ENCODE data around the gene CCDC141. TPM values are rescaled to one million over a fixed set of nuclear protein-coding genes. Genes with fewer than 3 reads are reported as not detected.

CCDC141 gene
- total RNA-seq, 5 donors from 2014 or later (not counting 1 experiment from before 2014, with no cell fraction given), result 13.2 to 44.8 (median 16.8) TPM

DNA sequence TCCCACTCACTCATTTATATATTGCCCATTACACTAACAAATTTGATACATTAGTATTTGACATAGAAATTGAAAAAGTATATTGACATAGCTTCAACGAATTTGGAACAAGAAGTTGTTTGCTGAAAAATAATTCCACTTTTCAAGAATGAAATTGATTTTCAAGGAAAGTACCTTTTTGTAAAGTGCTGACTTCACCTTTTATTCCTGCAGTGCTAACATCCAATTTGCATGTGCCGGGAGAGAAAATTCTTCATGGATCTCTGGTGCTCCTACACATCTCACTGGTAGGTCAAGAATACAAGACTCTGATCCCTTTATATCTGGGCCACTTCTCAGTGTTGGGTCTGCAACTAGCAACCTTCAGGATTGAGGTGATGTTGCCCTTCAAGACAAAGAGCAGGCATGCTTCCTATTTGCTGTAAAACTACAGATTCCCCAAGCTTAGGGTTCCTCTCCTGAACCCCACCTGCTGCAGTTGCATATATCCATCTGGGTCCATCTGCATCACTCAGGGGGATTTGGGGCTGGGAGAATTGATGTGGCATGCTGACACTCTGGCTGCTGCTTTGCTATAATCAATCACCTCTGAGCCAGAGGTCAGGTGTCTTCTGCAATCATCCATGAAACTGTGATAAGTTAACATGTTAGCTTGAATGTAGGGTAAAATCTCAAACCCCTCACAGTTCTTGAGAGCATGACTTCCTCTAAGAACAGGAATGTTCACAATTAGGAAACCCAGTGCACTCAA is 134.3 kb downstream of the CCDC141 start:
- Mint-ChIP-seq H3K4me3 (no peak overlapping the region), H3K27me3 (no peaks in the 10 kb centered on the region), H3K36me3 (peaks cover 8% of the 10 kb centered on the region), H3K9me3 (no peaks in the 10 kb centered on the region), H3K4me1 (peaks cover 2 to 7% (median 6%) of the 10 kb centered on the region in 3 donors), H3K27ac (no peak overlapping the region)
- Histone ChIP-seq H3K36me3 (ENCODE audit: control insufficient read depth in 2 of 2, extremely low read depth in 1 of 2, insufficient read depth in 1 of 2, low read length in 1 of 2) (peaks cover 0 to 4% of the 10 kb centered on the region in 2 donors), H3K27me3 (replicated peaks in 1 of 2; ENCODE audit: control insufficient read depth in 2 of 2, extremely low read depth in 1 of 2, insufficient read depth in 2 of 2, low read length in 1 of 2) (no peaks in the 10 kb centered on the region), H3K27ac (ENCODE audit: low read length) (no peak overlapping the region), H3K4me3 (ENCODE audit: control insufficient read depth in 1 of 2, extremely low read depth in 1 of 2, low read length in 1 of 2) (no peak overlapping the region), H3K9me3 (no peaks in the 10 kb centered on the region), H3K4me1 (ENCODE audit: control insufficient read depth in 1 of 2, extremely low read depth in 1 of 2, insufficient read depth in 2 of 2, low read length in 2 of 2) (no peaks in the 10 kb centered on the region)
- ChIA-PET POLR2A (interaction anchor here in 1 of 2 donors (0.7 kb wide), 1 partner anchor 368 kb away, joined by 4 read pairs; no protein-coding TSS in a partner anchor), CTCF (interaction anchor here (0.7 to 1.5 kb wide), 7 partner anchors 8 to 120 kb away, joined by 3 to 4 read pairs (median 3); no protein-coding TSS in a partner anchor)
- ATAC-seq (replicated peaks in 1 of 4), result no peak
- no peak for DNase-seq
- WGBS (ENCODE audit: insufficient coverage), result 78% methylated on average over 1 of the region's 2 CpGs

DNA sequence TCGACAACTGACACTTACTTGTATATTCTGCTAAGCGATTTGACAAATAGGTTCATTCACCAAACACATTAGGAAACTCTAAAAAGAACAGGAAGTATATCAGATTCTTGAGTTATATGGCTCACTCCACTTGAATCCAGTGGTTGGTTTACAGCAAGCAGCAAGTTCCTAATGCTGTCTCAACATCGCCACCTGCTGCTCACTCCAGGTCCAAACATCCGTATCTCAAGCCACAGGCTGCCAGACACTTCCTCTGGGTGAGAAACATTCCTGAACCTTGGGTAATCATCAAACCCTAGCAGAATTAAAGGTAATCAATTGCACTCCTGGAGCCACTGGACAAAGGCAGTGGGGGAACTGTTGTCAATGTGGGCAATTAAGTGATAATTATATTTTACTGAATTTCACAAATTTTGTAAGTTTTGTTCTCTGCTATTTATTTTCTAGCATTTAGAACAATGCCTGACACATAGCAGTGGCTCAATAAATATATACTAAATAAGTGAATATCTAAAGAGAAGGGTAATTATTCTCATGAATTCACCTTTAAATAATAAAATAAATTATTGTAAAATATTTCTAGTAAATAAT is 135.6 kb downstream of the CCDC141 start:
- Mint-ChIP-seq H3K4me1 (peaks cover 2 to 7% (median 6%) of the 10 kb centered on the region in 3 donors), H3K9me3 (no peaks in the 10 kb centered on the region), H3K27ac (no peak overlapping the region), H3K36me3 (peaks cover 8% of the 10 kb centered on the region), H3K4me3 (no peak overlapping the region), H3K27me3 (no peaks in the 10 kb centered on the region)
- Histone ChIP-seq H3K27ac (ENCODE audit: low read length) (no peak overlapping the region), H3K9me3 (no peaks in the 10 kb centered on the region), H3K4me1 (ENCODE audit: control insufficient read depth in 1 of 2, extremely low read depth in 1 of 2, insufficient read depth in 2 of 2, low read length in 2 of 2) (no peaks in the 10 kb centered on the region), H3K4me3 (ENCODE audit: control insufficient read depth in 1 of 2, extremely low read depth in 1 of 2, low read length in 1 of 2) (no peak overlapping the region), H3K27me3 (replicated peaks in 1 of 2; ENCODE audit: control insufficient read depth in 2 of 2, extremely low read depth in 1 of 2, insufficient read depth in 2 of 2, low read length in 1 of 2) (no peaks in the 10 kb centered on the region), H3K36me3 (ENCODE audit: control insufficient read depth in 2 of 2, extremely low read depth in 1 of 2, insufficient read depth in 1 of 2, low read length in 1 of 2) (peaks cover 0 to 6% of the 10 kb centered on the region in 2 donors)
- CTCF ChIA-PET, result interaction anchor here in 1 of 2 donors (1.0 to 1.5 kb wide), 4 partner anchors 9 to 118 kb away, joined by 3 to 4 read pairs (median 4); no protein-coding TSS in a partner anchor
- WGBS (ENCODE audit: insufficient coverage), result 17% methylated on average over 1 of the region's 4 CpGs
- POLR2A ChIA-PET, result interaction anchor here in 1 of 2 donors (0.7 kb wide), 1 partner anchor 24 kb away, joined by 4 read pairs; no protein-coding TSS in a partner anchor
- ATAC-seq (replicated peaks in 1 of 4) (peak; percentile 65 to 82 (median 72)), DNase-seq (peak; percentile 12 to 79 (median 55))

DNA sequence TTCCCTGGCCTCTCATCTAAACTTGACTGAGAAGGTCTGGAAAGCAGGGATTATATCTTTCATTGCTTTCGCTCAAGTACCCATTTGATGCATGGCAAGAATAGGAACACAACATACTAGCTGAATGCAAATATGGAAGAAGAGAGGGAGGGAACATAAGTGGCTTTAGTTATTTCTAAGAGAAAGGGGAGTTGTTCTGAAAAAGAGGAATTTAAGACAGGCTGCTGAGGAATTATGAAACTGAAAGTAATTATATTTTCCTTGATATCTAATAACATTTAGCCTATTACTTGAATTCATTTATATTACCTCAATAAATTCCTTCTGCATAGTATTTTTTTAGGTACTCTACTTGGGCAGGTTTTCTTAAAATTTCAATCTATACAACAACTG is 136.9 kb downstream of the CCDC141 start:
- Mint-ChIP-seq H3K27me3 (no peaks in the 10 kb centered on the region), H3K4me3 (no peak overlapping the region), H3K36me3 (peaks cover 2% of the 10 kb centered on the region), H3K9me3 (no peaks in the 10 kb centered on the region), H3K4me1 (peaks cover 2 to 7% (median 6%) of the 10 kb centered on the region in 3 donors), H3K27ac (no peak overlapping the region)
- ATAC-seq (replicated peaks in 1 of 4) (no peak), DNase-seq (no peak)
- no peak overlapping the region for H3K27ac ChIP-seq (ENCODE audit: low read length)
- POLR2A ChIA-PET, result no interaction called here
- CTCF ChIA-PET, result interaction anchor here (0.7 to 1.5 kb wide), 4 partner anchors 8 to 117 kb away, joined by 3 to 5 read pairs (median 4); no protein-coding TSS in a partner anchor
- WGBS (ENCODE audit: insufficient coverage), result no CpG with 5 or more reads among the region's 1 CpG
- H3K36me3 ChIP-seq (ENCODE audit: control insufficient read depth in 2 of 2, extremely low read depth in 1 of 2, insufficient read depth in 1 of 2, low read length in 1 of 2), result peaks cover 0 to 6% of the 10 kb centered on the region in 2 donors
- H3K4me1 ChIP-seq (ENCODE audit: control insufficient read depth in 1 of 2, extremely low read depth in 1 of 2, insufficient read depth in 2 of 2, low read length in 2 of 2), result no peaks in the 10 kb centered on the region
- H3K9me3 ChIP-seq, result no peaks in the 10 kb centered on the region
- H3K4me3 ChIP-seq (ENCODE audit: control insufficient read depth in 1 of 2, extremely low read depth in 1 of 2, low read length in 1 of 2), result no peak overlapping the region
- no peaks in the 10 kb centered on the region for H3K27me3 ChIP-seq (replicated peaks in 1 of 2; ENCODE audit: control insufficient read depth in 2 of 2, extremely low read depth in 1 of 2, insufficient read depth in 2 of 2, low read length in 1 of 2)

DNA sequence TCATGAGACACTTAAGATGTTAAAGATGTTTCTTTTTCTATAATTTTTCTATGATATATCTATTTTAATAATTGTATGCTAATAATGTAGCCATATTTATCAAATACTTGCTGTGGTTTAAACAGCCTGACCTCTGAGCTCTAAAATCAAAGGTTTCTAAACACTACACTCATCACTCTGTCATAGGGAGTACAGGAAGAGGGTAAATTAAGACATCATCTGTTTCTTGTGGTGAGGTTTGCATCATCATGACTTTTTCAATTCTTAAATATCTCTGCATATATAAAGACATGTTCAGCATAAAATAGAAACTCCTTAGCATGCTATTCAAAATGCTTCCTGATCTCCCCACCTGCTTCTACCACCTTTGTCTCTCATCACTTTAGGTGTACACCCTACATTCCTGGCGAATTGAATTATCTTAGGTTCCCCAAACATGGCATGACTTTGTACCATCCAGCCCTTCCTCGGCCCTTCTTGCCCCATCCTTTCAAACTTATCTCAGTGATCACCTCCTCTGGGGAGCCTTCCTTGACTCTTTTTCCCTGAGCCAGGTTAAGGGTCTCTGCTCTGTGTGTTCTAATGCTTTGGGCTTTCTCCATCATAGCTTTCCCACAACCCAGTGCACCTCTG is 137.4 kb downstream of the CCDC141 start:
- H3K4me1 Mint-ChIP-seq, result peaks cover 2 to 7% (median 6%) of the 10 kb centered on the region in 3 donors
- H3K4me3 Mint-ChIP-seq, result no peak overlapping the region
- H3K36me3 Mint-ChIP-seq, result no peaks in the 10 kb centered on the region
- Histone ChIP-seq H3K27me3 (replicated peaks in 1 of 2; ENCODE audit: control insufficient read depth in 2 of 2, extremely low read depth in 1 of 2, insufficient read depth in 2 of 2, low read length in 1 of 2) (no peaks in the 10 kb centered on the region), H3K36me3 (ENCODE audit: control insufficient read depth in 2 of 2, extremely low read depth in 1 of 2, insufficient read depth in 1 of 2, low read length in 1 of 2) (peaks cover 0 to 4% of the 10 kb centered on the region in 2 donors), H3K4me1 (ENCODE audit: control insufficient read depth in 1 of 2, extremely low read depth in 1 of 2, insufficient read depth in 2 of 2, low read length in 2 of 2) (no peaks in the 10 kb centered on the region), H3K9me3 (no peaks in the 10 kb centered on the region), H3K4me3 (ENCODE audit: control insufficient read depth in 1 of 2, extremely low read depth in 1 of 2, low read length in 1 of 2) (no peak overlapping the region), H3K27ac (ENCODE audit: low read length) (no peak overlapping the region)
- WGBS (ENCODE audit: insufficient coverage), result 75% methylated on average over 2 of the region's 2 CpGs
- ChIA-PET CTCF (interaction anchor here (0.7 to 1.5 kb wide), 4 partner anchors 10 to 217 kb away, joined by 3 to 4 read pairs (median 3); no protein-coding TSS in a partner anchor), POLR2A (no interaction called here)
- no peak overlapping the region for H3K27ac Mint-ChIP-seq
- ATAC-seq (replicated peaks in 1 of 4) (no peak), DNase-seq (no peak)
- H3K9me3 Mint-ChIP-seq, result no peaks in the 10 kb centered on the region
- no peaks in the 10 kb centered on the region for H3K27me3 Mint-ChIP-seq

DNA sequence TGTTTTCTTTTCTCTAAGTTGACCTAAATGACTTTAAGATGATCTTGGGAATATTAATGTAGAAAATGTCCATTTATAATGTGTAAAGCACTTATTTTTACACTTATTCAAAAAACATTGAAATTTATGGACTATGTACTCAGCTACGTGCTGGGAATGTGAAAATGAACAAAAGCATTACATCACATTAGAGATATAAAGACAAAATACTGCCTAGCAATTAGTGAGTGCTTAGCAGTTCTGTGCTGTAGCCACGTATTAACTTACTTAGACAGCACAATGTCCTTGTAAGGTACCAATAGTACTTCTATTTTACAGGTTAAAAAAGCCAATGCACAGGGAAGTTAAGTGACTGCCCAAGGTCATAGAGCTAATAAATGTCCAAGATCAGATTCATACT is 138.9 kb downstream of the CCDC141 start:
- DNase-seq, result no peak

DNA sequence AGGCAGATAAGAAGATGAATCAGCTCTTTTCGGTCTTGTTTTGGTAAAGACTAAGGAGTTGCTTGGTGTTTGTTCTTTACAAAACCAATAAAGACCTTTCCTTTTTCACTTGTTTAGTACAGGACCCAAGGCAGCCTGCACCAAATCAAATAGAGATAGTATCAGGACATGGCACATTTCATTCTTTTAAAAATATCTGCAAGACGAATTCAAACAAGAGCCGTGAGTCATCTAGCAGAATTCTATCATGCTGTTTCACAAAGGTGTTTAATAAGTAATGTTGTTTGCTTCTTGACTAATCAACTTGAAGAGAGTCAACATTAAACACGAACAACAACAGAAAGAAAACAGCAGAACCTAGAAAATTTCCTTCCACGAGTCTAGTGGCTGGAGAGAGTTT is 139.9 kb downstream of the CCDC141 start:
- DNase-seq (no peak), ATAC-seq (replicated peaks in 1 of 4) (no peak)
- ChIA-PET CTCF (interaction anchor here (0.6 to 1.7 kb wide), 6 partner anchors 13 to 475 kb away, joined by 4 to 6 read pairs (median 4); no protein-coding TSS in a partner anchor), POLR2A (no interaction called here)
- H3K4me3 ChIP-seq (ENCODE audit: control insufficient read depth in 1 of 2, extremely low read depth in 1 of 2, low read length in 1 of 2), result no peak overlapping the region
- H3K9me3 ChIP-seq, result no peaks in the 10 kb centered on the region
- Mint-ChIP-seq H3K27ac (no peak overlapping the region), H3K27me3 (no peaks in the 10 kb centered on the region), H3K9me3 (no peaks in the 10 kb centered on the region), H3K36me3 (peaks cover 13% of the 10 kb centered on the region), H3K4me3 (no peak overlapping the region), H3K4me1 (peaks cover 2 to 7% (median 6%) of the 10 kb centered on the region in 3 donors)
- H3K27me3 ChIP-seq (replicated peaks in 1 of 2; ENCODE audit: control insufficient read depth in 2 of 2, extremely low read depth in 1 of 2, insufficient read depth in 2 of 2, low read length in 1 of 2), result no peaks in the 10 kb centered on the region
- H3K4me1 ChIP-seq (ENCODE audit: control insufficient read depth in 1 of 2, extremely low read depth in 1 of 2, insufficient read depth in 2 of 2, low read length in 2 of 2), result no peaks in the 10 kb centered on the region
- WGBS (ENCODE audit: insufficient coverage), result no CpG with 5 or more reads among the region's 5 CpGs
- peaks cover 0 to 3% of the 10 kb centered on the region in 2 donors for H3K36me3 ChIP-seq (ENCODE audit: control insufficient read depth in 2 of 2, extremely low read depth in 1 of 2, insufficient read depth in 1 of 2, low read length in 1 of 2)
- no peak overlapping the region for H3K27ac ChIP-seq (ENCODE audit: low read length)

More for the DNA sequence above, 138.9 kb downstream of the CCDC141 start:
- Mint-ChIP-seq H3K9me3 (no peaks in the 10 kb centered on the region), H3K36me3 (peaks cover 6% of the 10 kb centered on the region), H3K4me1 (peaks cover 2 to 7% (median 6%) of the 10 kb centered on the region in 3 donors), H3K27me3 (no peaks in the 10 kb centered on the region), H3K4me3 (no peak overlapping the region), H3K27ac (no peak overlapping the region)
- Histone ChIP-seq H3K27ac (ENCODE audit: low read length) (no peak overlapping the region), H3K9me3 (no peaks in the 10 kb centered on the region), H3K27me3 (replicated peaks in 1 of 2; ENCODE audit: control insufficient read depth in 2 of 2, extremely low read depth in 1 of 2, insufficient read depth in 2 of 2, low read length in 1 of 2) (no peaks in the 10 kb centered on the region), H3K4me1 (ENCODE audit: control insufficient read depth in 1 of 2, extremely low read depth in 1 of 2, insufficient read depth in 2 of 2, low read length in 2 of 2) (no peaks in the 10 kb centered on the region), H3K4me3 (ENCODE audit: control insufficient read depth in 1 of 2, extremely low read depth in 1 of 2, low read length in 1 of 2) (no peak overlapping the region), H3K36me3 (ENCODE audit: control insufficient read depth in 2 of 2, extremely low read depth in 1 of 2, insufficient read depth in 1 of 2, low read length in 1 of 2) (peaks cover 0 to 3% of the 10 kb centered on the region in 2 donors)
- no CpG with 5 or more reads among the region's 2 CpGs for WGBS (ENCODE audit: insufficient coverage)
- POLR2A ChIA-PET, result interaction anchor here in 1 of 2 donors (0.5 to 0.6 kb wide), 2 partner anchors 15 to 824 kb away, joined by 4 read pairs; no protein-coding TSS in a partner anchor
- no peak for ATAC-seq (replicated peaks in 1 of 4)
- CTCF ChIA-PET, result interaction anchor here (1.0 to 1.7 kb wide), 6 partner anchors 12 to 218 kb away, joined by 3 to 6 read pairs (median 4); no protein-coding TSS in a partner anchor
